Activated naive CD4-positive, alpha-beta T cell treated with anti-CD3 and anti-CD28 coated beads for 36 hours (primary cell): ENCODE results near the gene QPCTL. TPM values are rescaled to one million over a fixed set of nuclear protein-coding genes. Genes with fewer than 3 reads are reported as not detected.
"Not testable (repeated sequence)": the region's sequence is repeated elsewhere in the genome, so short reads cannot be mapped to it uniquely, and the experiment has no call there.

Source experiments
- CTCF ChIA-PET: fragments of 350-600 bp; sonication (Branson Sonifier 250); formaldehyde crosslinking; loops from one replicate; lab custom pipeline; 2021; ENCODE audit warnings: antibody characterized with exemption; lab: Charles Lee
- DNase-seq: peaks from one replicate; pipeline ENCODE4 v3.0.0-alpha.2; 2020
- H3K27ac Mint-ChIP-seq: one replicate; pipeline ENCODE4 v1.8.0; 2021; ENCODE audit warnings: mild to moderate bottlenecking, mixed read lengths
- H3K27me3 Mint-ChIP-seq: one replicate; pipeline ENCODE4 v1.8.0; 2021; ENCODE audit warnings: low read depth, mixed read lengths
- H3K36me3 Mint-ChIP-seq: one replicate; pipeline ENCODE4 v1.8.0; 2021; ENCODE audit warnings: low read depth, mixed read lengths
- H3K4me1 Mint-ChIP-seq: one replicate; pipeline ENCODE4 v1.8.0; 2021; ENCODE audit warnings: low read depth, mixed read lengths
- H3K4me3 Mint-ChIP-seq: one replicate; pipeline ENCODE4 v1.8.0; 2021; ENCODE audit warnings: mild to moderate bottlenecking, moderate library complexity, mixed read lengths
- H3K9me3 Mint-ChIP-seq: one replicate; pipeline ENCODE4 v1.8.0; 2021; ENCODE audit warnings: mixed read lengths
- intact Hi-C: fragments of 100-400 bp; cut with micrococcal nuclease; formaldehyde crosslinking; loops from one replicate; pipeline ENCODE4 v1.15.1; 2023
- total RNA-seq, 2 experiments: library from RNA; stranded (reverse); gene quantifications; one replicate each; pipeline ENCODE4 v1.2.3, GENCODE V29; 2021

The QPCTL gene
- total RNA-seq, 2 experiments from 2014 or later: 12.0 to 14.1 TPM

DNA sequence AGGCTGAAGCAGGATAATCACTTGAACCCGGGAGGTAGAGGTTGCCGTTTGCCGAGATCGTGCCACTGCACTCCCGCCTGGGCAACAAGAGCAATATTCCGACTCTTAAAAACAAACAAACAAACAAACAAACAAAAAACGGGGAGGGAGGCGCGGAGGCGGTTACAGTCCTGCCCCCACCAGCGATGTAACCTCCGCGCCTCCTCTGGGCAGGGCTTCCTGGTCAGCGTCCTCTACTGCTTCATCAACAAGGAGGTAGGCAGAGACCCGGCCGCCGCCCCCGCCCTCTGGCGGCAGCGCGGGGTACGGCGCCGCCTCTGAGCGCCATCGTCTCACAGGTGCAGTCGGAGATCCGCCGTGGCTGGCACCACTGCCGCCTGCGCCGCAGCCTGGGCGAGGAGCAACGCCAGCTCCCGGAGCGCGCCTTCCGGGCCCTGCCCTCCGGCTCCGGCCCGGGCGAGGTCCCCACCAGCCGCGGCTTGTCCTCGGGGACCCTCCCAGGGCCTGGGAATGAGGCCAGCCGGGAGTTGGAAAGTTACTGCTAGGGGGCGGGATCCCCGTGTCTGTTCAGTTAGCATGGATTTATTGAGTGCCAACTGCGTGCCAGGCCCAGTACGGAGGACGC is 11.0 kb upstream of the QPCTL start:
- H3K27ac Mint-ChIP-seq: no peak overlapping the region
- no peaks in the 10 kb centered on the region for H3K27me3 Mint-ChIP-seq
- H3K36me3 Mint-ChIP-seq: peaks cover 16% of the 10 kb centered on the region
- intact Hi-C loops: loop anchor here (1.0 kb wide), 4 partner anchors 11 to 158 kb away; partner anchors contain the start of genes GIPR and QPCTL
- CTCF ChIA-PET: interaction anchor here (0.8 to 8.2 kb wide), 7 partner anchors 10 to 241 kb away, joined by 3 to 73 read pairs (median 5); partner anchors contain the start of genes QPCTL and SNRPD2
- DNase-seq: peak; percentile 90
- H3K9me3 Mint-ChIP-seq: no peaks in the 10 kb centered on the region
- peaks cover 20% of the 10 kb centered on the region for H3K4me1 Mint-ChIP-seq
- peak overlapping the region; percentile 71 for H3K4me3 Mint-ChIP-seq

GRCh38 chr19:45682117-45682516 is 10.3 kb upstream of the QPCTL start:
- Mint-ChIP-seq H3K27me3 (no peaks in the 10 kb centered on the region), H3K27ac (no peak overlapping the region), H3K9me3 (no peaks in the 10 kb centered on the region), H3K4me3 (no peak overlapping the region), H3K4me1 (peaks cover 15% of the 10 kb centered on the region), H3K36me3 (peaks cover 21% of the 10 kb centered on the region)
- CTCF ChIA-PET: interaction anchor here (0.6 to 8.2 kb wide), 3 partner anchors 10 to 35 kb away, joined by 3 to 73 read pairs (median 3); partner anchors contain the start of genes QPCTL and SNRPD2
- DNase-seq: no peak
- intact Hi-C loops: no loop called here

DNA sequence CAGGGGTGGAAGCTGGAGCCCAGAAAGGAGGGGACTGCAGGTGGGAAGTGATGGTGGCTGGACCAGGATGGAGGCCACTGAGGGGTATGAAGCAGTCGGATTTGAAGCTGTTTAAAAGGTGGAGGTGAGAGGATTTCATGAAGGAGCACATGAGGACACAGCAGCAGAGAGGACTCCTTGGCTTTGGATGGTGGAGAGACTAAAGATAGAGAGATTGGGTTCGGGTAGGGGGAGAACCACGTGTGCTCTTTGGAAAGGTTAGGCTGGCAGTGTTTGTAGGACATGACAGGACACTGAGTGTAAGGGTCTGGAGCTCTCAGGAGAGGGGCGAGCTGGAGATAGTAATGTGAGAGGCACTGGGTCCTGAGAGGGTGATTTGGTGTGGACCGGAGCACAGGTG is 9.6 kb upstream of the QPCTL start:
- no peaks in the 10 kb centered on the region for H3K27me3 Mint-ChIP-seq
- intact Hi-C loops: no loop called here
- CTCF ChIA-PET: interaction anchor here (1.1 to 8.2 kb wide), 2 partner anchors 9 to 25 kb away, joined by 3 to 73 read pairs; partner anchors contain the start of genes QPCTL and SNRPD2
- H3K36me3 Mint-ChIP-seq: peaks cover 23% of the 10 kb centered on the region
- H3K4me1 Mint-ChIP-seq: peaks cover 13% of the 10 kb centered on the region
- H3K9me3 Mint-ChIP-seq: no peaks in the 10 kb centered on the region
- no peak overlapping the region for H3K27ac Mint-ChIP-seq
- no peak overlapping the region for H3K4me3 Mint-ChIP-seq
- no peak for DNase-seq

DNA sequence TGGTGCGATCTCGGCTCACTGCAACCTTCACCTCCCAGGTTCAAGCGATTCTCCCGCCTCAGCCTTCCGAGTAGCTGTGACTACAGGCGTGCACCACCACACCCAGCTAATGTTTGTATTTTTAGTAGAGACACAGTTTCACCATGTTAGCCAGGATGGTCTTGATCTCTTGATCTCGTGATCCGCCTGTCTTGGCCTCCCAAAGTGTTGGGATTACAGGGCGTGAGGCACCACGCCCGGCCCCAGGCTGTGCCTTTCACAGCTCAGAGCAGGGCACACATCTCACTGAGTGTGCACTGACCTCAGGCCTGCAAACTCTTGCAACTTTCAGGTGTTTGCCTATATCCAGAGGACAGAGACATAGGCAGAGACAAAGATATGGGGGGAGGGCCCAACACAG is 7.4 kb upstream of the QPCTL start:
- DNase-seq, intact Hi-C loops, H3K27me3 Mint-ChIP-seq, H3K9me3 Mint-ChIP-seq, H3K27ac Mint-ChIP-seq, H3K4me3 Mint-ChIP-seq: not testable (repeated sequence)
- CTCF ChIA-PET: interaction anchor here (0.9 kb wide), 1 partner anchor 45 kb away, joined by 4 read pairs; the partner anchor contains the start of gene FBXO46
- peaks cover 34% of the 10 kb centered on the region for H3K36me3 Mint-ChIP-seq
- H3K4me1 Mint-ChIP-seq: peaks cover 22% of the 10 kb centered on the region

- intact Hi-C loops: no loop called here
- no peaks in the 10 kb centered on the region for H3K9me3 Mint-ChIP-seq
- H3K27ac Mint-ChIP-seq: no peak overlapping the region
- CTCF ChIA-PET: interaction anchor here (1.0 to 2.2 kb wide), 2 partner anchors 9 to 11 kb away, joined by 3 to 6 read pairs; no protein-coding TSS in a partner anchor
- DNase-seq: no peak
- H3K4me3 Mint-ChIP-seq: no peak overlapping the region
- peaks cover 26% of the 10 kb centered on the region for H3K4me1 Mint-ChIP-seq
- H3K36me3 Mint-ChIP-seq: peaks cover 39% of the 10 kb centered on the region
- no peaks in the 10 kb centered on the region for H3K27me3 Mint-ChIP-seq
Measured at GRCh38 chr19:45687599-45687998, 4.9 kb upstream of the QPCTL start.

- no peaks in the 10 kb centered on the region for H3K9me3 Mint-ChIP-seq
- intact Hi-C loops: loop anchor here (1.0 to 10.0 kb wide), 16 partner anchors 10 to 517 kb away; partner anchors contain the start of genes BLOC1S3, CCDC61, DMWD and ERCC1
- peak; percentile 95 for DNase-seq
- peak within 1 kb of the TSS; percentile 98 for H3K27ac Mint-ChIP-seq
- no peaks in the 10 kb centered on the region for H3K27me3 Mint-ChIP-seq
- peak within 1 kb of the TSS; percentile 97 for H3K4me3 Mint-ChIP-seq
- peaks cover 33% of the 10 kb centered on the region for H3K4me1 Mint-ChIP-seq
- CTCF ChIA-PET: interaction anchor here (0.6 to 6.0 kb wide), 11 partner anchors 9 to 253 kb away, joined by 3 to 73 read pairs (median 5); partner anchors contain the start of gene FBXO46
- H3K36me3 Mint-ChIP-seq: peaks cover 41% of the 10 kb centered on the region
Measured at GRCh38 chr19:45691516-45692186, 815 bp upstream of the QPCTL start, which contains the start of gene SNRPD2. SNRPD2 (minus strand) TSS chr19:45691953; CDS start chr19:45691888, 65 bp downstream.

- Mint-ChIP-seq H3K4me1 (peaks cover 35% of the 10 kb centered on the region), H3K36me3 (peaks cover 45% of the 10 kb centered on the region), H3K27ac (peak overlapping the region; percentile 98), H3K4me3 (peak overlapping the region; percentile 97), H3K9me3 (no peaks in the 10 kb centered on the region), H3K27me3 (no peaks in the 10 kb centered on the region)
- intact Hi-C loops: loop anchor here (2.0 to 10.0 kb wide), 5 partner anchors 16 to 518 kb away; partner anchors contain the start of genes BLOC1S3, DMWD, ERCC1 and TRAPPC6A
- peak; percentile 87 for DNase-seq
- CTCF ChIA-PET: interaction anchor here (0.6 to 6.0 kb wide), 28 partner anchors 9 to 254 kb away, joined by 3 to 73 read pairs (median 4); partner anchors contain the start of gene FBXO46
Measured at GRCh38 chr19:45693106-45693788, 781 bp downstream of the QPCTL start.

DNA sequence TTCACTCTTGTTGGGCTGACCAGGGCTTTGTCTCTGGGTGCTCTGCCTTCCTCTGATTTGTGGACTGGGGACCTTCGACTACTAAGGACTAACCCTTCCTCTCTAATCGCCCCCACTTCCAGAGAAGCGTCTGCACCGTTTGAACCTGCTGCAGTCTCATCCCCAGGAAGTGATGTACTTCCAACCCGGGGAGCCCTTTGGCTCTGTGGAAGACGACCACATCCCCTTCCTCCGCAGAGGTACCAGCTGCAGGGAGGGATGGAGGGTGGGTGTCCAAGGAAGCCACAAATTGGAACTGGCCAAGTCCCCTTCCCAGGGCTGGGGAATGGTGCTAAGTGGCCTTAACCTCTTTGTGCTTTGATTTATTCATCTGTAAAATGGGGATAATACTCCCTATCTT is 9.2 kb downstream of the QPCTL start:
- Mint-ChIP-seq H3K9me3 (no peaks in the 10 kb centered on the region), H3K4me3 (no peak overlapping the region), H3K36me3 (peaks cover 23% of the 10 kb centered on the region), H3K27ac (no peak overlapping the region), H3K27me3 (no peaks in the 10 kb centered on the region), H3K4me1 (peaks cover 6% of the 10 kb centered on the region)
- intact Hi-C loops: no loop called here
- DNase-seq: no peak
- CTCF ChIA-PET: interaction anchor here (0.6 to 0.8 kb wide), 3 partner anchors 9 to 407 kb away, joined by 3 read pairs; partner anchors contain the start of gene QPCTL

DNA sequence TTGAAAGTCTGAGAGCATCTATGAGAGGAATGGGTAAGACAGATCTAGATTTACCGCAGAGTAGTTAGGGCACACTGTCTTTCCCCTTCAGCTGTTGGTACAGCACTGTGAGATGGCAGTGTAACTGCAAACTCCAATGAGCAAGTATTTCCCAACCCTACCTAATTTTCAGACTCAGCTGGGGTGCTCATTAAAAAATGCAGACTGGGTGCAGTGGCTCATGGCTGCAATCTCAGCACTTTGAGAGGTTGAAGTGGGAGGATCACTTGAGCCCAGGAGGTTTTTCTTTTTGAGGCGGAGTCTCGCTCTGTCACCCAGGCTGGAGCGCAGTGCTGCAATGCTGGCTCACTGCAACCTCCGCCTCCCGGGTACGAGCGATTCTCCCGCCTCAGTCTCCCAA is 12.6 kb downstream of the QPCTL start:
- Mint-ChIP-seq H3K9me3 (no peaks in the 10 kb centered on the region), H3K27ac (no peak overlapping the region), H3K27me3 (no peaks in the 10 kb centered on the region), H3K4me1 (peaks cover 5% of the 10 kb centered on the region), H3K36me3 (peaks cover 18% of the 10 kb centered on the region), H3K4me3 (no peak overlapping the region)
- DNase-seq: no peak
- intact Hi-C loops: no loop called here
- CTCF ChIA-PET: interaction anchor here (1.7 kb wide), 1 partner anchor 12 kb away, joined by 7 read pairs; no protein-coding TSS in a partner anchor

GRCh38 chr19:45705710-45706415 is 13.4 kb downstream of the QPCTL start:
- DNase-seq: no peak
- no peak overlapping the region for H3K4me3 Mint-ChIP-seq
- H3K4me1 Mint-ChIP-seq: peaks cover 9% of the 10 kb centered on the region
- no peak overlapping the region for H3K27ac Mint-ChIP-seq
- H3K36me3 Mint-ChIP-seq: peaks cover 18% of the 10 kb centered on the region
- intact Hi-C loops: no loop called here
- CTCF ChIA-PET: interaction anchor here (0.5 to 1.7 kb wide), 2 partner anchors 9 to 13 kb away, joined by 4 to 7 read pairs; no protein-coding TSS in a partner anchor
- no peaks in the 10 kb centered on the region for H3K9me3 Mint-ChIP-seq
- no peaks in the 10 kb centered on the region for H3K27me3 Mint-ChIP-seq
